ENCODE measurements around the gene CACNB2.
"Not testable (repeated sequence)": the region's sequence is repeated elsewhere in the genome, so short reads cannot be mapped to it uniquely, and the experiment has no call there.

The CACNB2 gene

DNA sequence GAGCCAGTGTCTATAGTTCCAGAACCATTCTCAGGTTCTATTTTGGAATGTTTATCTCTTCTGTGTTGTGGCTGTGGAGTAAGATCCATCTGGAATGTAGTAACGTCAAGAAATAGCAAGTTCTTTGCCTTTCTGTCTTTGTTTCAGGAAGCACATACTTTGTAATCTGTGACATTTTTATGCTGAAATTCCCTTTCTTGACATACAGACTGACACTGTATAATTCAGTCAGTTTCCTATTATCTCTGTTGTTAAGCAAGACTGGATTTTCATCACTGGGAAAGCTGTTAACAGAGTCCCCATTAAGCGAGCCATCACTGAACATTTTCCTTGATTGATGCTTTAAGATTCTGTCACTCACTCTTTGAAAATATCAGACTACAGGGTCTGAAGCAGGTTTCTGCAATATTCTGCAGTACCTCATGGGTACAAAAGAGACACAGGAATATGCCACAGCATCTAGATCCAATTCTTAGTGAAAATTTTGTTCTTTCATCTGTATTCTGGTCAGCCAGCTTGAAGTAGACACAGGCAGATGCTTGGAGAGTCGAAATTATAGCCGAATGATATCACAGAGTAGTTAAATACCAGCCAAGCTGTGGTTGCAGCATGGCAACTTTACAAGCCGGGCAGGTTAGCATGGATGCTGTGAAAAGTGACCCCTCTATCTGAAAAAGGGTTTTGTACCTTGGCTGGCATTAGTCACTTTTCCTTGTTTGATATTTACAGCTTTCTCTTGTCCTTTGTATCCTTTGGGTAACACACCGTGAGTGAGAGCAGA lies 62.6 kb downstream of the CACNB2 start:
- FAIRE-seq, result no peak

DNA sequence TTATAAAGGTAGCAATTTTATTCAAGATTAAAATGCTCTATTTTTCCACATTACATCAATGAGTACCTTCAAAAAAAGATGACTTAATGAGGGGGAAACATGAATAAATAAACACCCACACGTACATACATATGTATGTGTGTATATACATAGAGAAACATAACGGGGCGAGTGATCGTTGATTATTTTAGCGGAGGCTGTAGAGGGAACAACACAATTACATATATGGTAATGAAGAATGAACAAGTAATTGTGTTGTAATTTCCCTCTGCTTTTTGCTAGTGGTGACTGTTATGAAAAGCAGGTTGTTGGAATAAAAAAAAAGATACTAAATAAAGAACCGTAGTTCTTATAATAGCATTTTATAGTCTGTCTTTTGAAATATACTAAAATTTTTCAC lies 63.2 kb downstream of the CACNB2 start:
- no peak for FAIRE-seq

DNA sequence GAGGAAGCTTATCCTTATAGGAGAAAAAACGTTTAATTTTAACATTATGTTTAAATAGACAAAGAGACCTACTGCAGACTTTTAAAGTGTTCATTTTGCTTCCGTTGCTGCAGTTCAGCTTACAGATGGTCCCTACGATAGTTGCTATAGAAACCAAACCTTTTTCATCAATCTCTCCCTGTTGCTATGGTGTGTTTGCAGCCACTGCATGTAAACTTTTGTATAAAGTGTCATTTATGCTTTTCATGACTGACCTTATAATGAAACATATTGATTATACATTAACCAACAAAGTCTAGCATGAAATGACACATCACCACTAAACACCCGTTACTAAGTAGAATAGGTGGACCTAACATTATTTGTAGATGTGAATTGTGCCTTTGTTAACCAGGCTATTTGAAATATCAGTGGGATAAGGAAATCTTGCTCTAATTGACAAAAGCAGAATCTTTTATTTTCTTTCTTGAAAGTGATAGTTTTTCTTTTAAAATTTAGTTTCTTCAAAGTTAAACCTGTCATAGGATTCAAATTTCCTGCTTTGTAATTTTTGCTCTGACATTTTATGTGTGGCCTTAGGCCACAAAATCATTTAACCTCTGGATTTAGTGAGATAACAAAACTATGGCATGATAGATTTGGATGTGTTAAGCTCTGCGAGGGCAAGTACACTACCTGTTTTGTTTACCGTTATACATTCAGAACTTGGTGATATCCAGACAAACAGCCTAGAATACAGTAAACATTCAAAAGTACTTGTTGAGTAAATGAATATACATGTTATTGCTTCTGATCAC lies 64.0 kb downstream of the CACNB2 start:
- FAIRE-seq, result no peak

DNA sequence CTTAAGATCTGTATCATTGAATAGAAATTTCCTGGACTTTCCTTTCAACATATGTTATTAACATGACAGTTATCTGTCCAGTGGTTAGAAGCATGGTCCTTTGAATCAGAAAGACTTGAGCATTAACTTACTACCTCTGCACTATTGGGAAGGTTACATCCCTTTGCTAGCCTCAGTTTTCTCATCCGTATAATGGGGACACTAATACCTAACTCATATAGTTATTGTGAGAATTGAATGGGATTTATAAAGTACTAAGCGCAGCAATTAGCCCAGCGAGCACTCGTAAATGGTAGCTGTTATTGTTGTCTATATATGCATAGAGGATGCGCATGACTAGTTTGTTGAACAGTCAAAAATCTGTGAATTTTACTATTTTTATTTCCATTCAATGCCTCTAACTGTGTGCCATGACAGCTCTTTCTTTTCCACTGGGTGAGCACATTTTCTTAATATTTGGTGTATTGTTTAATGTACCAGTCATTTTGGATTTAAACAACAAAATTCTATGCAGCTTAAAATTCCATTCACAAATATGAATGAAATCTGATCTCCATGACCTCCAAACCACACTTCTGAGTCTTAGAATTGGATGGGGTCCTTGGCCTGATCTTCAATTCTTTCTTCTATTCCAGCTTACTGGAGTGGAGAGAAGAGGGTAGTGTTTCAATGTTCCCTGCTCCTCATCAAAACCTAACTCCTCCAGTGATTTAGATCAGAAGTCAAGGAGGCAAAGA lies 65.0 kb downstream of the CACNB2 start:
- FAIRE-seq, result no peak

DNA sequence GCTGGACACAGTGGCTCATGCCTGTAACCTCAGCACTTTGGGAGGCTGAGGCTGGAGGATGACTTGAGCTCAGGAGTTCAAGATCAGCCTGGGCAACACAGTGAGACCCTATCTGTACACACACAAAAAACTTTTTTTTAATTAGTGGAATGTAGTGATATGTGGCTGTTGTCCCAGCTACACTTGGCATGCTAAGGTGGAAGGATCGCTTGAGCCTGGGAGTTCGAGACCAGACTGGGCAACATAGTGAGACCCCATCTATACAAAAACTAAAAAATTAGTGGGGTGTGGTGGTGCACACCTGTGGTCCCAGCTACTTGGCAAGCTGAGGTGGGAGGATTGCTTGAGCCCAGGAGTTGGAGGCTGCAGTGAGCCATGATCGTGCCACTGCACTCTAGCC lies 68.0 kb downstream of the CACNB2 start:
- not testable (repeated sequence) for FAIRE-seq

GRCh38 chr10:18209241-18209640 lies 69.0 kb downstream of the CACNB2 start:
- FAIRE-seq, result no peak

DNA sequence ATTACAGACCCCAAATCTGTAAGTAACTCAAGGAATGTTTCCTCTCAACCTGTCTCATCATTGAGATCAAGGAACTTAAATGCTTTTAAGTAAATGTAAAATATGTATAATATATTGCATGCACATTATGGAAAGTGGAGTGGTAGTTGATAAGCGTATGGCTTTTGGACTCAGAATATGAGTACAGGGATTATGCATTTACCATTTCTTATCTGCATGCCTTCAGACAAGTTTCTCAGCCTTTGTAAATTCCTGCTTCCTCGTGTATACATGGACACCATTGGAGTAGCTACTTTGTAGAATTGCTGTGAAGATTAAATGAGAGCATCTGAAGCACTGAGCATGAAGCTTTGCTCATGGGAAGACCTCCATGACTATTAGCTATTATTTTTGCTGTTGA lies 70.5 kb downstream of the CACNB2 start:
- FAIRE-seq, result no peak

GRCh38 chr10:18211862-18212261 lies 71.6 kb downstream of the CACNB2 start:
- no peak for FAIRE-seq

- no peak for FAIRE-seq
These were observed 73.0 kb downstream of the CACNB2 start for GRCh38 chr10:18213271-18213670.

GRCh38 chr10:18214691-18215563 lies 74.7 kb downstream of the CACNB2 start:
- peak; percentile 6 for FAIRE-seq

GRCh38 chr10:18216482-18216881 lies 76.3 kb downstream of the CACNB2 start:
- no peak for FAIRE-seq

GRCh38 chr10:18217577-18217976 lies 77.4 kb downstream of the CACNB2 start:
- no peak for FAIRE-seq

GRCh38 chr10:18219146-18219545 lies 78.9 kb downstream of the CACNB2 start:
- no peak for FAIRE-seq

GRCh38 chr10:18221123-18221522 lies 80.9 kb downstream of the CACNB2 start:
- no peak for FAIRE-seq

- FAIRE-seq, result no peak
These were observed 81.7 kb downstream of the CACNB2 start for GRCh38 chr10:18221882-18222281.

GRCh38 chr10:18222866-18223265 lies 82.6 kb downstream of the CACNB2 start:
- FAIRE-seq, result no peak

DNA sequence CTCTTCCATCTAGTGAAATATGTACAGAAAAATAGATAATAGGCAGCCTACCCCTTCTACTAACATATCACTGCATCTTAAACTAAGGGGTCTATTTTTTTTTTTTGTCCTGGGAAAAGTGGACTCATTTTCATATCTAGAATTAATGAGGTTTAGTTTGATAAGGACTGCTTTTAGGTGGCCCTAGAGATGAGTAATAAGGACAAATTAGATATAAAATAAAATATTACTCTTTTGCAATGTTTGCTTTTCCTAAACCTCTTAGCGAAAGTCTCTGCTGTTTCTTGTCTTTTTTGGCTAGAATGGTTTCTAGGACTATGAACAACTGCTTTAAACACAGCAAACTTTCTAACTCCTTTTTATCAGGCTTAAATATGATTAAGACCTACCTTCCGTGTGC lies 83.7 kb downstream of the CACNB2 start:
- no peak for FAIRE-seq

DNA sequence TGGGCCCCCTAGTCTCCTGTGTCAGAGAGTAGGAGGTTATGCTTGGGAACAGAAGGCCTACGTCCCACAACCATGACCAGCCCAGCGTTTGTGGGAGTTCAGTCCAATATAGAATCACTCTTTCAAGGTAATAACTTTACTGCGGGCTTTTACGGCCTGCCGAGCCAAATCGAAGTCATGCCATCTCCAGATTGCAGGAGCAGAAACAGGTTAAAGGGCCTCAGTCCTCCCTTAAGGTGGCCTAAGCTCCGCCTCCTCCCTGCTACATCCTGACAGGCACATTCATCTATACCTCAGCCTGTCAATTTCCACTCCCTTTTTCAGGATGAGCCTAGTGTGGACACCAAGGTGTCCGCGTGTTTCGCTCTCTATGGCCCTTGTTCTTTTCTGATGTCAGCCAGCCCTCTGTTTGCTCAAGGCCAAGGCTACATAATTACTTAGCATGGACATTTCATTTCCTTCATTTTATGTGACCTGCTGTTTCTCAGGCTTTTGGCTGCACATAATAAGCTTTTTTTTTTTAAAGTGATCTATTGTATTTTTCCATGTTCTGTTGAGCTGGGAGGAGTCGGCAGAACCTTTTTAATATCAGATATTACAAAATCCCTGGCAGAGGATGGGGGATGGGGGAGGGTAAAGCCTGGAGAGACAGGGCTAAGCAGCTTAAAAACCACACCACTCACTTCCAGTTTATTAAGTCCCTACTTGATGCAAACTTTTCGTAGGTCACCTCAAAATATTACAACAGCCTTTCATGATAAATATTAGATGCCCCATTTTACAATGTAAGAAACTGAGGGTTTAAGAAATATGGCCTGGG lies 84.6 kb downstream of the CACNB2 start:
- FAIRE-seq, result no peak

GRCh38 chr10:18226336-18226735 lies 86.1 kb downstream of the CACNB2 start:
- FAIRE-seq, result no peak

DNA sequence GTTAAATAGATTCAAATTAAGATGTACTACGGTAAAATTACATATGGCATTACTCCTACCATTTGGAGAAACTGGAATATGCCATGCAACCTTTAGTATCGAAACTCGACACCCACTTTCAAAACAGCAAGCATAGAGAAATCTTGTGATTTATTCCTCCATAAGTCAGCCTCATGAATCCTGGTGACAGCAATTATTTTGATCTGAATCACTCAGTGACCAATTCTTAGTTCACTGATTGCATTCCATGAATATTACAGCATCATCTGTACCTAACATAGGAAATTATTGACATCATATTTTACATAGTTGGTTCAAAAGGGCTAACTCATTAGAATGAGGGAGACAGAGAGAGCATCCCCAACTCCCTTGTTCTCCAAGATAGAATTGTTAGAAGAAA lies 89.6 kb downstream of the CACNB2 start:
- no peak for FAIRE-seq

- FAIRE-seq, result no peak
These were observed 90.6 kb downstream of the CACNB2 start for GRCh38 chr10:18230794-18231193.

DNA sequence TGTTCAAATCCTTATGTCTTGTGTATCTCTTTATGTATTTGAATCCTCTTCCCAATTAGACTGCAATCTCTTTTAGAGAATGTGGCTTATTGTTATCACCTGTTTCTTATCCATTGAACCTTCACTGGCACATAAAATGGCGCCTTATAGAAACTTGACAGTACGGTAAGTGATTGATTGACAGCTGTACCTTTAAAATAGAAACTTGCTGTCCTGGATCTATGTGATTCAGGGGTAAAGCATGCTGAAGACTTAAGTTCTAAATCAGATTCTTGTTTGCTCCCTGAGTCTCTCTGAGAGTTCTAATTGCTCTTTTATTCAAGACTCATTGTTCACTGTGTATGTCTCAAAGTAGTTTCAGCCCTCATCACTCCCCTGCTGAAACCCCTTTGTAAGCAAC lies 91.3 kb downstream of the CACNB2 start:
- no peak for FAIRE-seq

All from A204.1 (cell line).